WERI-Rb-1 (cell line): ENCODE data around the gene PCSK6.

Source experiments
- DNase-seq: peaks from one replicate; pipeline ENCODE4 v3.0.0-alpha.2; 2020
- H3K27ac ChIP-seq: fragments of 250-450 bp; sonication (Bioruptor Pico); 2 replicates; pipeline ENCODE4 v1.5.1; 2020; ENCODE audit warnings: mild to moderate bottlenecking, moderate library complexity
- H3K27me3 ChIP-seq: fragments of 250-450 bp; sonication (Bioruptor Pico); 2 replicates; pipeline ENCODE4 v1.5.1; 2021; ENCODE audit warnings: mild to moderate bottlenecking, low read depth, moderate library complexity; ENCODE audit not compliant: insufficient read depth, severe bottlenecking
- H3K36me3 ChIP-seq: fragments of 250-450 bp; sonication (Bioruptor Pico); 2 replicates; pipeline ENCODE4 v1.5.1; 2020; ENCODE audit warnings: mild to moderate bottlenecking, moderate library complexity
- H3K4me3 ChIP-seq: 2 replicates; pipeline ENCODE4 v1.5.1; 2011; ENCODE audit warnings: low read depth, mild to moderate bottlenecking, control low read depth, low read length
- H3K9me3 ChIP-seq: fragments of 250-450 bp; sonication (Bioruptor Pico); 2 replicates; pipeline ENCODE4 v1.5.1; 2021; ENCODE audit warnings: mild to moderate bottlenecking, moderate library complexity; ENCODE audit not compliant: severe bottlenecking
- CTCF ChIP-seq: IDR thresholded peaks from 2 replicates; pipeline ENCODE4 v1.5.1; 2011; ENCODE audit warnings: low read depth, mild to moderate bottlenecking, control low read depth, inconsistent platforms, low read length

PCSK6 gene

GRCh38 chr15:101497017-101497416 is 7.5 kb upstream of the PCSK6 start:
- no peak for DNase-seq
- H3K36me3 ChIP-seq, result no peaks in the 10 kb centered on the region
- no peak overlapping the region for H3K4me3 ChIP-seq
- H3K27me3 ChIP-seq, result no peaks in the 10 kb centered on the region
- H3K27ac ChIP-seq, result no peak overlapping the region
- no peak for TF ChIP-seq CTCF
- no peaks in the 10 kb centered on the region for H3K9me3 ChIP-seq

GRCh38 chr15:101496198-101496986 is 6.9 kb upstream of the PCSK6 start:
- H3K4me3 ChIP-seq, result no peak overlapping the region
- no peaks in the 10 kb centered on the region for H3K36me3 ChIP-seq
- DNase-seq, result no peak
- no peak for TF ChIP-seq CTCF
- no peaks in the 10 kb centered on the region for H3K9me3 ChIP-seq
- no peaks in the 10 kb centered on the region for H3K27me3 ChIP-seq
- no peak overlapping the region for H3K27ac ChIP-seq

GRCh38 chr15:101495334-101496197 is 6.1 kb upstream of the PCSK6 start:
- DNase-seq, result no peak
- Histone ChIP-seq H3K27ac (no peak overlapping the region), H3K36me3 (no peaks in the 10 kb centered on the region), H3K27me3 (no peaks in the 10 kb centered on the region), H3K4me3 (no peak overlapping the region), H3K9me3 (no peaks in the 10 kb centered on the region)
- no peak for TF ChIP-seq CTCF

- H3K27ac ChIP-seq, result no peak overlapping the region
These were observed 4.8 kb upstream of the PCSK6 start for GRCh38 chr15:101494251-101494796.

More at GRCh38 chr15:101494251-101494796, 4.8 kb upstream of the PCSK6 start:
- H3K27me3 ChIP-seq, result no peaks in the 10 kb centered on the region
- TF ChIP-seq CTCF, result no peak
- H3K36me3 ChIP-seq, result no peaks in the 10 kb centered on the region
- no peak overlapping the region for H3K4me3 ChIP-seq
- no peak for DNase-seq
- peaks cover 7% of the 10 kb centered on the region for H3K9me3 ChIP-seq
